B cell (primary cell): ENCODE results near the gene FRAT2.

Experiments
- EZH2 ChIP-seq: IDR thresholded peaks from 2 replicates; pipeline ENCODE4 v1.6.1; 2012; ENCODE audit warnings: borderline replicate concordance, low read depth, mild to moderate bottlenecking, moderate library complexity, low read length; ENCODE audit not compliant: insufficient read depth, poor library complexity, severe bottlenecking
- TF ChIP-seq, protein P1 (sequence below): fragments of 200-600 bp; IDR thresholded peaks from one replicate; pipeline ENCODE4 v1.8.0; 2022; ENCODE audit warnings: antibody characterized with exemption, mild to moderate bottlenecking

DNA sequence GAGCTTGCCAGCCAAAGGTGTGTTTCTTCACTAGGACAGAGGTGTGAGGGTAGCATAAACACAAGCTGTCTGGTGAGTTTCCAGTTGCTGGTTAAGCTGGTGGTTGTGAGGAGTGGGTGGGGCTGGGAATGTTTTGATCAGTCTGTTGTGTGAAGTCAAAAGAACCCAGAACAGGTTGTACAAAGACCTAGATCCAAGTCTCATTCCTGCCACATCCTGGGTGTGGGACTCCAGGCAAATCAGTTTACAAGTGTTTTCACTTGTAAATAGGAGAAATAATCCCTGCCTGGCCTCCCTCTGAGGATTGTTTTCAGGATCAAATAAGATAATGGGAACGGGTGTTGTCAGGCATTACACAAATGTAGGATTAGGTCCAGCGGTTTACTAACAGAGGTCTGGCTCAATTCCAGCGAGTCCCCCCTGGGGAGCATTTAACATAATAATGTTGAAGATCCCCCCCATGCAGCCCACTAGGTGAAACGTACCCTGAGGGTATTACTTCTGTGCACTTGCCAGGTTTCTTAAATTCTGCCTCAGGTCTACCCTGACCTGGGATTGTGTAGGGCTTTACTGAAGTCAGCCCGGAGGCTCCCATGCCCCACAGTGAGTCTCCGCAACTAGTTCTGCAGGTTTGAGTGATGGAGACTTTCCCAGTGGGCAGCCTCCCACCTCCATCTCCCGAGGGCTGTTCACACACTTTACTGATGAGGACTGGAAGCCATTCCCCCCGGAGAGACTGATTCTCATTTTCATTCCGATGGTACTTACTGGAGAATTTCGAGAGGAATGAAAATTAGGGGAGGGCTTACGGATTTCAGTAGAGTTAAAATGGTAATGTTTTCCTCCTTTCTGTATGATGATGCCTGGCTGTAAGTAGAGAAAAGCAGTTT is 2.7 kb upstream of the FRAT2 start:
- TF ChIP-seq, protein P1, sequence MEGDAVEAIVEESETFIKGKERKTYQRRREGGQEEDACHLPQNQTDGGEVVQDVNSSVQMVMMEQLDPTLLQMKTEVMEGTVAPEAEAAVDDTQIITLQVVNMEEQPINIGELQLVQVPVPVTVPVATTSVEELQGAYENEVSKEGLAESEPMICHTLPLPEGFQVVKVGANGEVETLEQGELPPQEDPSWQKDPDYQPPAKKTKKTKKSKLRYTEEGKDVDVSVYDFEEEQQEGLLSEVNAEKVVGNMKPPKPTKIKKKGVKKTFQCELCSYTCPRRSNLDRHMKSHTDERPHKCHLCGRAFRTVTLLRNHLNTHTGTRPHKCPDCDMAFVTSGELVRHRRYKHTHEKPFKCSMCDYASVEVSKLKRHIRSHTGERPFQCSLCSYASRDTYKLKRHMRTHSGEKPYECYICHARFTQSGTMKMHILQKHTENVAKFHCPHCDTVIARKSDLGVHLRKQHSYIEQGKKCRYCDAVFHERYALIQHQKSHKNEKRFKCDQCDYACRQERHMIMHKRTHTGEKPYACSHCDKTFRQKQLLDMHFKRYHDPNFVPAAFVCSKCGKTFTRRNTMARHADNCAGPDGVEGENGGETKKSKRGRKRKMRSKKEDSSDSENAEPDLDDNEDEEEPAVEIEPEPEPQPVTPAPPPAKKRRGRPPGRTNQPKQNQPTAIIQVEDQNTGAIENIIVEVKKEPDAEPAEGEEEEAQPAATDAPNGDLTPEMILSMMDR: no peak
- TF ChIP-seq EZH2: no peak
